G401 (cell line): ENCODE results near the gene CCR1. TPM values are rescaled to one million over a fixed set of nuclear protein-coding genes. Genes with fewer than 3 reads are reported as not detected.
"Not testable (repeated sequence)": the region's sequence is repeated elsewhere in the genome, so short reads cannot be mapped to it uniquely, and the experiment has no call there.

Experiments
- DNase-seq: peaks from one replicate; pipeline ENCODE4 v3.0.0-alpha.2; 2015; ENCODE audit warnings: low spot score
- in situ Hi-C: cut with HindIII; loops from 2 replicates; pipeline ENCODE4 v1.10.0; 2016; ENCODE audit warnings: low sequenced_read_pairs, mixed read lengths
- total RNA-seq: library from RNA; depleted of rRNA; stranded (reverse); fragments of >200 nt; shearing (Covaris generic); gene quantifications from 2 replicates; pipeline ENCODE4 v1.2.3, GENCODE V29; 2014

CCR1 gene
- total RNA-seq, 1 experiment from 2014 or later = 23.0 TPM

DNA sequence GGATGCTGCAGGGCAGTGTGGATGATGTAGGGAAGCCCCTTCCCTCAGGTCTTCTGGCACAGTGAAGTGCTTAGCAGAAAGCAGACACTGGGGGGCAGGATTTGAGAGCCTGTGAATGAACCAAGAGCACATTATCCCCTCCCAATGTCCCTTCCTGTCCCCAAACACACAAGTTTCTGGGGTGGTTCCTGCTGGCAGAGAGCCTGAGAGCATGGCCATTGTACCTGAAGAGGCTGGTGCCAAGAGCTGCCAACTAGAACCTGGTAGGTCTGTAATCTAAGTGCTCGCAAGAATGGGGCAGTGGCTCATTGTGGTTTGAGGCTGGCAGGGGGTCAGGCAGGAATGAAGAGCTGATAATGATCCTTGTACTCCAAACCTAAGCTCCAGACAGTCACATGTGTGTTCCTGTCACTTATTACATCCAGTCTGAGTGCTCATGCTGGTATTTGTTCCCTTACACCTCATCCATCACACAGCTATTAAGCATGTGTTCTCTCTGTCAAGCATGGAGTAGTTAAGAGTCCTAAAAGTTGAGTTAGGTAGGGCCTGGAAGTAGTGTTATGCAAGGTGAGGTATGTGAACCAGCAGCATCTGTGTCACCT lies 6.7 kb upstream of the CCR1 start:
- in situ Hi-C loops = no loop called here
- DNase-seq = no peak

DNA sequence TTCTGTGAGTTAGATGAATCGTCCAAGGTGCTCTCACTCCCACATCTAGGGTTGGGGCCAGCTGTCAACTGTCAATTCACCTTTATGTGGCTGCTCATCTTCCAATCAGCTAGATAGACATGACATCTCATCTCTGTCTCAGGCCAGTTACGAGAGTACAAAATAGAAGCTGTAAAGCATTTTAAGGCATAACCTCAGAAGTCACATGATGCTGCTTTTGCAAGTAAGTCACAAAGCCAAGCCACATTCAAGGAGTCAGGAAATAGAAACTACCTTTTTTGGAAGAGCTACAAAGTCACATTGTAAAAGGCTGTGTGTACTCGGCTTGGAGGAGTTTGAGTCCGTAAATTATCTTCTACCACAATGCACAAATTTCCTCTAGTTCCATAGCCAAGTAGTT lies 5.1 kb upstream of the CCR1 start:
- no peak for DNase-seq
- in situ Hi-C loops = no loop called here

DNA sequence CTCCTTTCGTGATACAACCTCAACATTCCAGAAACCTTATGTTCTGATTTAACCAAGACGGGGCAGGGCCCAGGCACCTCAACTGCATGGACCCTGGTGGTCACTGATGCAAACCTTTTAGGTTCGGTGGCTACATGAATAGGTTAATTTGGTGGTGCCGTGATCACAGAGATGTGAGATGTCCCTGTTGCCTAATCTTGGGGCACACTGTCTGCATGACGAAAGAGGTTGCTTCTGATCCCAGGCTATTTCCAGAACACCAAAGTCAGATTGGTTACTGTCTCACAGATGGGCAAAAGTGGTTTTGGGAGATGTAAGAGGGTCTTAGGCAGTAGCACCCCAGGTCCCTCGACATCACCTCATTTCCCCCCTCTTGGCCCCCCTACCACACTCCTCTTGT lies 4.0 kb upstream of the CCR1 start:
- in situ Hi-C loops = no loop called here
- DNase-seq = no peak

DNA sequence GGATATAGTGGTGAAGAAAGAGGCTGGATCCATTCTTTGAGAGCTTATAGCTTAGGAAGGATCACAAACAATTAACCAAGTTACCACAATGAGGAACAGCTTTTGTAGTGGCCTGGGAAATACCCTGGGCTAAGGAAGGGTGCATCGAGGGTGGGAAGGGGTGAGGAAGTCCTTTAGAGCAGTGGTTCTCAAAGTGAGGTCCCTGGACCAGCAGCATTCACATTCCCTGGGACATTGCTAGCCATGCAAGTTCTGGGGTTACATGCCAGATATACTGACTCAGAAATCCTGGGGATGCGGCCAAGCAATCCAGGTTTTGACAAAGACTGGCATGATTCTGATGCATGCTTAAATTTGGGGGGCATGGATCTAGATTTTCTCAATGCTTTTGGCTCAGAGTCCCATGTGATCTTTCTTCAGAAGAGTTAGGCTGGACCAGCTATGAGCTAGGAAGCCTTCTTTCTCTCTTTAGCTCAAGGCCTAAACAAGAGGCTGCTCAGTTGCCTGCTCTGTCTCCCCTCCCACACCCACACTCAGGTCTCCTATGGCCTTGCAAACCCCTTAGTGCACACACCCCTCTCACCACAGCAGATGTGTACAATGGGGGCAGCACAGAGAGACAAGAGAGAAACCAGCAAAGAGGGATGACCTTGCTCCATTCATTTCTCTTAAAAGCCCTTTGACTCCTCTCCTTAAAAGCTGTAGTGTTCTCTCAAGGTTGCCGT lies 1.8 kb upstream of the CCR1 start:
- in situ Hi-C loops = no loop called here

DNA sequence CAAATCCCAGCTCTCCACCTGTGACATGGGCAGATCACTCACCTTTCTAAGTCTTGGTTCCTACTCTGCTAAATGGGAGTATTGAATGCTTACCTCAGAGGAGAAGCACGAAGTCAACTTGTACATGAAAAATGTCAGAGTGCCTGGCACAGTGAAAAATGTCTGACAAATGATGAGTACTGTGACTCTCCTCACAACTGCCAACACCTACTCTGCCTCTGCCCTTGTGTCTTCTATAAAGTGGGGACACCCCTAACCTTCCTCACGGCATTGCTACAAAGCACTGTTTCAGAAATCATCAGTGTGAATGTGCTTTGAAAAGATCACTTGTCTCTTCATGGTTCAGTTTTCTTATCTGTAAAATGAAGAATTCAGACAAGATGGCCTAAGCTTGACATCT lies 940 bp upstream of the CCR1 start:
- DNase-seq = no peak
- in situ Hi-C loops = no loop called here

More for the DNA sequence above, 1.8 kb upstream of the CCR1 start:
- no peak for DNase-seq

DNA sequence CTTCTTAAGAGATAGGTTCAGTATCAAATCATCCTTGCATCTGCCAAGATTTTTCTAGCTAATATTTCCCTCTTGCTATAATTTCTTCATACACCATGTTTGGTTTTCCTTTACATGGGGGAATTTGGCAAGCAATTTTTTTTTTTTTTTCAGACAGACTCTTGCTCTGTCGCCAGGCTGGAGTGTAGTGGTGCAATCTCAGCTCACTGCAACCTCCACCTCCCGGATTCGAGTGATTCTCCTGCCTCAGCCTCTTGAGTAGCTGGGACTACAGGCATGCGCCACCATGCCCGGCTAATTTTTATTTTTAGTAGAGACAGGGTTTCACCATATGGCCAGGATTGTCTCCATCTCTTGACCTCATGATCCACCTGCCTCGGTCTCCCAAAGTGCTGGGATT lies 599 bp downstream of the CCR1 start:
- DNase-seq, in situ Hi-C loops: not testable (repeated sequence)

DNA sequence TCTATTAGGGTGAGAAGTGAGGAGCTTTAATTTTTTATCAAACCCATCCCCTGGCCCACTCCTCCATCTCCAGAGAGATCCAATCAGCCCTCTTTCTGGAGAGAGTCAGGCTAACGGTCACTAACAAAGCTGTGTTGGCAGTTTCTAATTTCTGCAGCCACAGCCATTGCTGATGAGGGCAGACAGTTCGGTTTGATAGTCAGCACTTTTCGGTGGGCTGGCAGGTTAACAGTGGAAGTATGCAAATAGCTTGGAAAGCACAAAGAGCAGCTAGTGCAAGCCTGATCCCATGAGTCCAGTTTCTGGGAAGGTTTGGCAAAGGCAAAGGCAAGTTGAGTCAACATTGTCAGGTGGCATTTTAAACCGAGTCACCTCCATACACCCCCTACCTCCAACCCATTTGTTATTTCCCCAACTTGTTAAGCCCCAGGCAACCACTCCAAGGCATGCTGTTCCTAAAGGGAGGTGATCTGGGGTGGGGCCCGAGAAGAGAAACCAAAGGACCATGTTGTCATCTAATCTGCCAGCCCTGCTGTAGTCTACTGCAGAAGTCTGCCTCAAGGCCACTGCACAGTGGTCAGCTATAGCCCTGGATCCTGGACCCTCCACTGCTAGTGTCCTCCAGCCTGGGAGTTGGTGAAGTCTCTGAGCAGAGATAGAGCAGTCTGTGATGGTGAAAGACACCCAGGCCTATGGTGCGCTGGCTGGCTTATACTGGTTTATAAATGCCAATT lies 1.7 kb downstream of the CCR1 start:
- DNase-seq = no peak
- in situ Hi-C loops = no loop called here

DNA sequence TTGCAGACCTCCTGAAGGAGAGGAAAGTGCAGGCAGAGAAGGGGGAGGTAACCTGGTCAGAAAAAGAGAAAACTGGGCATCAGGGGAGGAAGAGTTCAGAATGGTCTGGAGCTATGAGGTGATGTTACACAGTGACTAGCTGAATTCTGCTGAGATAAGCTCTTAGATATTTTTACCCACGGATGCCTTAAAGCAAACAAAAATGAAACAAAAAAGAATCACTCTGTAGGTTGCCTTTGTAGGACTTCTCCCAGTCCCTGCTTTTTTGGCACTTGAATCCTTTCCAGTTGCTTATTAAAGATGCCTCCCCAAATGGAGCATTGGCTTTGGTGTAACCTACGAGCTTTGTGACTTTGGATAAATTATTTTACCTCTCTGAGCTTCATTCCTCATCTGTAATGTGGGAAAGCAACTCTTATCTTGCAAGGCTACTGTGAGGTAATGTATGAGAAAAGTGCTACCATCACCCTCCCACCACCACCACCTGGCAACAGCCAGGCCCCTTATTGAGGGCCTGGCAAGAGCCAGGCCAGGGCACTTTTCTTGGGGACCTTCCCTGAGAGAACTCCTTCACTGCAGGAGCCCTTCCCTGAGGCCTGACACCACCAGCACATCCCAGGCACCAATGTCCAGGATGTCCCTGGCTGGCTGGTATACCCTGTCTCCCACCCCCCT lies 2.7 kb downstream of the CCR1 start:
- DNase-seq = no peak
- in situ Hi-C loops = no loop called here

DNA sequence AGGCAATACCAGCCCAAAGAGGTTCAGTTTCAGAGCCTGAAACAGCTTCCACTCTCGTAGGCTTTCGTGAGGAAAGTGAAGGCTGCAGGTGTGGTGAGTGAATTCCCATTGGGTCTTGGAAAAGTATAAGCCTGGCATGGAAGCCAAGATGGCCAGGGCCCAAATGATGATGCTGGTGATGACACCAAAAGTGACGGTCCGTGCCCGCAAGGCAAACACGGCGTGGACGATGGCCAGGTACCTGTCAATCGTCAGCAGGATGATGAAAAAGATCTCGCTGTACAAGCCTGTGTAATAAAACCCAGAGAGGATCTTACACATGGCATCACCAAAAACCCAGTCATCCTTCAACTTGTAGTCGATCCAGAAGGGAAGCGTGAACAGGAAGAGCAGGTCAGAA lies 4.4 kb downstream of the CCR1 start:
- in situ Hi-C loops = no loop called here
- no peak for DNase-seq

DNA sequence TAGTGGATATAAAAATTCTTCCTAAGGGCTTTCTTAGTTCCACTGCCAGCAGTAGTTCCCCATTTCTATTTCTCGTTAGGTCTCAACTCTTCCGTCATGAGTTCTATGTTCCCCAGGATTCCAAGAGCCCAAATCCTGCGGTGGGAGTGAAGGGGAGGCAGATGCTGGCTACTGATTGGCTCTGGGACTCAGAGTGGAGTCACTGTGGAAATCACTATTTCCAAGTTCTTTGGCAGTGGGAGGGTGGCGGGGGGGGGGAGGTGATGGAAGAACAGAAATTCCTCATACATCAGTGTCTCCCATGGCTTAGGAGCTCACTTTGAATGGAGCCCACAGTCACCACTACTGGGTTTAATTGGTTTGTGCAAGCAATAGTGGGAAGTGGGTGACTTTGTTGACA lies 5.6 kb downstream of the CCR1 start:
- DNase-seq = no peak
- in situ Hi-C loops = no loop called here

DNA sequence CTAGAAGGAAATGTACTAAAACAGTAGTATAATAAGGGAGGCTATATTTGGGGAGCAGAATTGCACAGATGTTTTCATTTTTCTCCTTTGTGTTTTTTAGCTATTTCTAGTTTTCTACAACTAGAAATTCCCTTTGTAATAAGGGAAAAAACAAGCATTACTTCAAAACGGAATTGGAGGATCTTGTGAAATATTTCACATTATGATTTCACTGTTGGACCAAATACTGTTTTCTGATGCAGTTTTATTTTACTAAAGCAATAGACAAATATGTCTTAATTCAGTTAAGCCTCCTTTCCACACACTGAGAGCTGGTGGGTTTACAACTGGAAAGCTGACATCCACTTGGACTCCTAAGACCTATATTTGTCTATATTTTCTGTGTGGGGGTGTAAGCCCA lies 7.3 kb downstream of the CCR1 start:
- no peak for DNase-seq
- in situ Hi-C loops = no loop called here

DNA sequence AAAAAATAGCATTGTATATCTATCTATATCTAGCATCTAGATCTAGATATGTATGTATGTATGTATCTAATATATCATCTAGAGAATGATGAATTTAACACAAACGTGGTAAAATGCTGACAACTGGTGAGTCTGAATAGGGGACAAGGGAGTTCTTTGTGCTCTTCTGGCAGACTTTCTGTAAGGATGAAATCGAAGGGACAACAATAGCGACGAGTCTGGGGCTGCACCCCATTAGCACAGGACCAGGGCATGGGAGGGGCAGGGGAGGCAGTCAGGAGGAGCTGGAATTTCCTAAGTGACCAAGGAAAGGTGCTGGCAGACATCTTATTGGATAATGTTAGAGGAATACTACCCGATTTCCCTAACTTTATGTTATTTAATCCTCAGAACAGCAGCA lies 7.9 kb downstream of the CCR1 start:
- no peak for DNase-seq
- in situ Hi-C loops = no loop called here

DNA sequence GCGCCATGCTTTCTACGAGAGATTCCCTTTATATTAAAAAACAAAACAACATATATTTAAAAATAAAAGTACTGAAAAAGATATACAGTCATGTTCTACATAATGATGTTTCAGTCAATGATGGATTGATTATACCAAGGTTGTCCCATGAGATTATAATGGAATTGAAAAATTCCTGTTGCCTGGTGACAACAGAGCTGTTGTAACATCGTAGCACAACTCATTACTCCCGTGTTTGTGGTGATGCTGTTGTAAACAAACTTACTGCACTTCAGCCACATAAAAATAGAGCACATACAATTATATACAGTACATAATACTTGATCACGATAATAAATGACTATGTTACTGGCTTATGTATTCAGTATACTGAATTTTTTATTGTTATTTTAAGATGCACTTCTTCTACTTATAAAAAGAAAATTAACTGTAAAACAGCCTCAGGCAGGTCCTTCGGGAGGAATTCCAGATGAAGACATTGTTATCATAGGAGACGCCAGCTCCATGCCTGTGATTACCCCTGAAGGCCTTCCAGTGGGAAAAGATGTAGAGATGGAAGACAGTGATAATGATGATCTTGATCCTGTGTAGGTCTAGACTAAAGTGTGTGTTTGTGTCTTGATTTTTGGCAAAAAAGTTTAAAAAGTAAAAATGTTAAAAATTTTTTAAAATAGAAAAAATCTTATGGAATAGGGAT lies 11.7 kb downstream of the CCR1 start:
- DNase-seq = no peak
- in situ Hi-C loops = no loop called here

DNA sequence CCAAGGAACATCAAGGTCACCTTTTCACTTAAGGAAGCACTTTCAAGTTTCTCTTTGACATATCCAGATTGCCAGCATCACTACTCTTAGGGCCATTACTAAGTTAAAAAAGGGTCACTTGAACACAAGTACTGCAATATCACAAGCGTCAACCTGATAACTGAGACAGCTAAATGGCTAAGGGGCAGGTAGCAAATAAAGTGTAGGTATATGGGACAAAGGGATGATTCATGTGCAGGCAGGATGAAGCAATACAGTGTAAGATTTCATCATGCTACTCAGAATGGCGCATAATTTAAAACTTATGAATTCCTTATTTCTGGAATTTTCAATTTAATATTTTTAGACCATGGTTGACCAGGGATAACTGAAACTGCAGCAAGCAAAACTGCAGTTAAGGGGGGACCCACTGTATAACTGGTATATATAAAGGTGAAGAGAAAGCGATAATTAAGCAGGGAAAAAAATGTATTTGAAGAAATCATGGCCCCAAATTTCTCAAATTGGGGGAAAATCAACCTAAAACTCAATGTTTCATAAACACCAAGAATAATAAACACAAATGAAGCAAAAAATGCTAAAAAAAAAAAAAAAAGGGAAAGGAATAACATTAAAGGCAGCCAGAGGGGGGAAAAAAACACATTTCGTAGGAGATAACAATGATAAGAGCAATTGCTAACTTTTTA lies 13.1 kb downstream of the CCR1 start:
- in situ Hi-C loops = no loop called here
- DNase-seq = no peak

DNA sequence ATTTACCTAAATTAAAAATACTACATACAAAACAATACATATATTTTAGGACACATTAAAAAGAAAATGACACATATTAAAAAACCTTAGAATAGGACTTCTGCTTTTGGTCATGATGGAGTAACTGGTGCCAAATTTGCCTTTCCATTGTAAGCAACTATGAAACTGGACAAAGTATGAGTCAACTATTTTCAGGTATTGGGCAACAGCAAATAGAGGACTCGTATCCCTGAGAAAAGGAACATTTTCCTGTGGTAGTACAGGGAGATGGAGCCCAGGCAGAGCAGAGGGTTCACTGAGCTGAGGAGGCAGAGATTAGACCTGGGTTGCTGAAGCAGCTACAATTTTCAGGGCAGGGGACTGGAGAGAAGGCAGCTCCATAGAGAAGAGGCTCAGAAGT lies 14.7 kb downstream of the CCR1 start:
- no peak for DNase-seq

DNA sequence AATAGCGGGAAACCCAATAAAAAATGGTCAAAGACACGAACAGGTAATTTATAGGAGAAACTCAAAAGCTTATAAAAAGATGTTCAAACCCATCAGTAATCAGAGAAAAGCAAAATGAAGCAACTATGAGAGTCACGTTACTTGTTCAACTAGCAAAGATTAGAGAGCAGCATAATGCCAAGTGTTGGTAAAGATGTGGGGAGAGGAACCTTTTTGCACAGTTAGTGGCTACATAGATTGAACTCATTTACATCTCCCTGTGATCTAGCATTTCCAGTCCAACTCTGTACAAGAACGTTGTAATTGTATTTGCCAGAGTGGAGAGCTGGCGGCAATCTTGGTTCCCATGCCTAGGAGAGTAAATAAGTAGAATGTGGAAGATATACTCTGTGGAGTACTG lies 15.2 kb downstream of the CCR1 start:
- no peak for DNase-seq
- in situ Hi-C loops = no loop called here

More for the DNA sequence above, 14.7 kb downstream of the CCR1 start:
- in situ Hi-C loops = no loop called here

DNA sequence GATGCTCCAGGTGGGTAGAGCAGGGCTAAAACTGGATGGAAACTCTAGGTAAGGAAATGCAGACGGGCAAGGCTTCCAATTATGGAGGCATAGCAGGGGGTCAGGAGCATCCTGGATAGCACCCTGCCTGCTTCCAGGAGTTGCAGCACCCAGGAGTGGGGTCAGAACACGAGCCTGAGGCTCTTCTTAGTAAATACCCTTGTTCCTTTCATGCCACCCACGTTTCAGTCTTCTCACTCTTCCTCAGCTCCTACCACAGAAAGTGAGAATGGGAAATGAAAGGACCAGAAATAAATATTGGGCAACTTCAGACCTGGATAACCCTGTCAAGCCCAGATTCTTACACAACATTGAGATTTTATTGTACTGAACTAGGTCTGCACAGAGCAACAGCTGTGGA lies 16.4 kb downstream of the CCR1 start:
- DNase-seq = no peak
- in situ Hi-C loops = no loop called here

DNA sequence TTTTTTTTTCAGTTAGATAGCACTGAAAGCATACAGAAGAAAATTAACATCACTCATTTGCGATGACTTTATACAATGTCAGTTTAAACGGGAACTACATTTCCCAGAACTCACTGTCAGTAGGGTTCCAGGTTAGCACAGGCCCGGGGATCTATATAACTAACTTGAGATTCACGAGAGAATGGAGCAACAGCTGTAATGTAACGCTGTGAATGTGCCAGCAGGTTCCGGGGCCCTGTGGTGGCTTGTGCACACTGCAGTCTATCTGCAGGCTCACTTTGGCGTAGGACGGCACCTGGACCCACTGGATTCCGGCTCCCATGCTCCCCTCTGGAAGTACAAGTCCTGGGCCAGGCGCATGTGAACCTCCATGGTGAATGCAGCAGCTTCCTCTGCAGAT lies 19.4 kb downstream of the CCR1 start:
- no peak for DNase-seq
- in situ Hi-C loops = no loop called here

DNA sequence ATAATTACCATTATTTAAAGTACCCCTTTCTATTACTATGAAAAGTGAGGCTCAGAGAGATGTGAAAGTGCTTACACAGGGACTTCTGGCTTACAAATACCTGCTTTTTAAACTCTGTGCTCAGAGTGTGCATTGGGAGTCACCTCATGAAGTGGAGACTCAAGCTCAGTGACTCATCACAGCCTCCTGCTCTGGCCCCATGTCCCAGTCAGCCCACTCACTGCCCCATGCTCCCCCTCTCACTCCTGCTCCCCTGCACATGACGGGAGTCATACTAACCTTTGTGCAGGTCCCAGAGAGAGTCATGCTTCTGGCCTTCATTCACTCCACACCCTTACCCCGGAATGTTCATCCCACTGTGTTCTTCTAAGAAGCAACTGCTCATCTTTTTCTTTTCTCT lies 20.2 kb downstream of the CCR1 start:
- in situ Hi-C loops = no loop called here
- no peak for DNase-seq
